ENCODE data around the gene GLOD4.

Gene GLOD4

GRCh38 chr17:824378-824777 is 42.3 kb upstream of the GLOD4 start:
- H3K4me1 ChIP-seq (ENCODE audit: insufficient read depth, low read length, severe bottlenecking), result no peaks in the 10 kb centered on the region
- H3K79me2 ChIP-seq (ENCODE audit: insufficient read depth, low read length), result no peaks in the 10 kb centered on the region
- TF ChIP-seq CTCF (IDR thresholded peaks at IDR 0.05; ENCODE audit: low read length) (no peak), EZH2 (IDR thresholded peaks at IDR 0.05; ENCODE audit: borderline replicate concordance, low read length) (no peak)
- H3K9me3 ChIP-seq (ENCODE audit: low read length), result no peaks in the 10 kb centered on the region
- no peaks in the 10 kb centered on the region for H3K27me3 ChIP-seq (ENCODE audit: insufficient read depth, low read length)
- no peak overlapping the region for H3K4me3 ChIP-seq (ENCODE audit: low read depth, low read length, poor library complexity, severe bottlenecking)
- H3K36me3 ChIP-seq (ENCODE audit: insufficient read depth, low read length), result no peaks in the 10 kb centered on the region; the same call in 1 of the 2 replicates
- H4K20me1 ChIP-seq (ENCODE audit: insufficient read depth, low read length), result no peaks in the 10 kb centered on the region
- no peak overlapping the region for H3K4me2 ChIP-seq (ENCODE audit: low read length)
- no peak overlapping the region for H2AFZ ChIP-seq (ENCODE audit: low read length)
- no peaks in the 10 kb centered on the region for H3F3A ChIP-seq (ENCODE audit: insufficient read depth, low read length)
- H3K9me2 ChIP-seq (ENCODE audit: low read depth, low read length), result no peaks in the 10 kb centered on the region
- no peak overlapping the region for H3K9ac ChIP-seq (ENCODE audit: low read length)
- H3K27ac ChIP-seq (ENCODE audit: low read depth, low read length, poor library complexity, severe bottlenecking), result no peak overlapping the region

DNA sequence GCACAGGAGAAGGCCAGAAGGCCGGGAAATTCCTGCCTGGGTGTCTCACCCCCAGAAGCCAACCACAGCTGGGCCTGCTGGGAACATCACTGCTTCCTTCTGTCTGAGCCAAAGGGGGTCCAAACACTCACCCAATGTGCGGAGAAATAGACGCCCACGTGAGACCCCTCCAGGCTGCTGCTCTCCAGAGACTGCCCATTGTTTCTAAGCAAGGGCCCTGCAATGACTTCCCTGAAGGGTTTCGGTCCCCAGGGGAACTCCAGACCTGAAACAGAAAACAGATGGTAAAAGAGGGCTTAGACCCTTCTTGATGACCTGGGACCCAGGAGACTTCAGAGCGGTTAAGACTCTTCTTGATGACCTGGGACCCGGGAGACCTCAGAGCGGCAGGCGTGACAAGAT is 41.4 kb upstream of the GLOD4 start:
- Histone ChIP-seq H3K9me2 (ENCODE audit: low read depth, low read length) (no peaks in the 10 kb centered on the region), H2AFZ (ENCODE audit: low read length) (no peak overlapping the region), H3K27ac (ENCODE audit: low read depth, low read length, poor library complexity, severe bottlenecking) (no peak overlapping the region), H4K20me1 (ENCODE audit: insufficient read depth, low read length) (no peaks in the 10 kb centered on the region), H3K4me3 (ENCODE audit: low read depth, low read length, poor library complexity, severe bottlenecking) (no peak overlapping the region), H3K36me3 (ENCODE audit: insufficient read depth, low read length) (no peaks in the 10 kb centered on the region; the same call in 1 of the 2 replicates), H3K4me1 (ENCODE audit: insufficient read depth, low read length, severe bottlenecking) (no peaks in the 10 kb centered on the region), H3K79me2 (ENCODE audit: insufficient read depth, low read length) (no peaks in the 10 kb centered on the region), H3K4me2 (ENCODE audit: low read length) (no peak overlapping the region), H3K9me3 (ENCODE audit: low read length) (no peaks in the 10 kb centered on the region), H3F3A (ENCODE audit: insufficient read depth, low read length) (no peaks in the 10 kb centered on the region), H3K27me3 (ENCODE audit: insufficient read depth, low read length) (no peaks in the 10 kb centered on the region), H3K9ac (ENCODE audit: low read length) (no peak overlapping the region)
- TF ChIP-seq CTCF (IDR thresholded peaks at IDR 0.05; ENCODE audit: low read length) (no peak), EZH2 (IDR thresholded peaks at IDR 0.05; ENCODE audit: borderline replicate concordance, low read length) (no peak)

DNA sequence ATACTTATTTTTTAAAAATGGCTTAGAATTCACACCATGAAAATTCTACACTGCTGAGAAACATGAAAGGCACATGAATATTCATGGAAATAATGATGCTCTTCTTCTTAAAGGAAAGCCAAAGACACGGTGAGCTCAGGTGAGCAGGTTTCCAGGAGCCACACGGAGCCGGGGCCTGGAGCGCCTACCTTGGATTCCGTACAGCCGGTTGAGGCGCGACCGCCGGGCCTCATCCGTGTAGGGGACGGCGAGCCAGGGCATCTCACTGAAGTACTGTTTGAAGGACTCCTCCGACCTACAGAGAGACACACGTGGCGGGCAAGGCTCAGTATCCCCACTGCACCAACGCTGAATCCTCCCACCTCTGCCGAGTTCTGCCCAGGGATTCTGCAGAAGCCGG is 37.2 kb upstream of the GLOD4 start:
- H3K4me1 ChIP-seq (ENCODE audit: insufficient read depth, low read length, severe bottlenecking), result no peaks in the 10 kb centered on the region
- no peaks in the 10 kb centered on the region for H3K9me2 ChIP-seq (ENCODE audit: low read depth, low read length)
- H3K27ac ChIP-seq (ENCODE audit: low read depth, low read length, poor library complexity, severe bottlenecking), result no peak overlapping the region
- H3K79me2 ChIP-seq (ENCODE audit: insufficient read depth, low read length), result no peaks in the 10 kb centered on the region
- no peaks in the 10 kb centered on the region for H3K9me3 ChIP-seq (ENCODE audit: low read length)
- H3K4me2 ChIP-seq (ENCODE audit: low read length), result no peak overlapping the region
- no peak overlapping the region for H3K9ac ChIP-seq (ENCODE audit: low read length)
- TF ChIP-seq EZH2 (IDR thresholded peaks at IDR 0.05; ENCODE audit: borderline replicate concordance, low read length) (no peak), CTCF (IDR thresholded peaks at IDR 0.05; ENCODE audit: low read length) (no peak)
- no peak overlapping the region for H3K4me3 ChIP-seq (ENCODE audit: low read depth, low read length, poor library complexity, severe bottlenecking)
- no peaks in the 10 kb centered on the region; the same call in 1 of the 2 replicates for H3K36me3 ChIP-seq (ENCODE audit: insufficient read depth, low read length)
- no peaks in the 10 kb centered on the region for H3K27me3 ChIP-seq (ENCODE audit: insufficient read depth, low read length)
- H2AFZ ChIP-seq (ENCODE audit: low read length), result no peak overlapping the region
- no peaks in the 10 kb centered on the region for H4K20me1 ChIP-seq (ENCODE audit: insufficient read depth, low read length)
- no peaks in the 10 kb centered on the region for H3F3A ChIP-seq (ENCODE audit: insufficient read depth, low read length)

All from OCI-LY1 (cell line).